GM12892 (cell line): ENCODE data around the gene UPK3A.

Source experiments
- POLR2A ChIP-seq: IDR thresholded peaks from 2 replicates; pipeline ENCODE4 v1.6.1; 2011; ENCODE audit warnings: low read depth, low read length, control low read depth
- POLR2AphosphoS5 ChIP-seq: IDR thresholded peaks from 2 replicates; pipeline ENCODE4 v1.6.1; 2011; ENCODE audit warnings: low read depth, low read length, control low read depth

- TF ChIP-seq POLR2A, result no peak
- TF ChIP-seq POLR2AphosphoS5, result no peak
These were observed 7.2 kb downstream of the UPK3A start for GRCh38 chr22:45291931-45292290.
